NCI-H128 (cell line): ENCODE data around the gene ARL6IP4.

Source experiments
- DNase-seq: peaks from one replicate; lab custom pipeline; 2025; ENCODE audit not compliant: unreplicated experiment; lab: John Stamatoyannopoulos, UW

The ARL6IP4 gene

GRCh38 chr12:122989874-122990419 lies 9.5 kb downstream of the ARL6IP4 start:
- no peak for DNase-seq

- DNase-seq, result no peak
These were observed 10.1 kb downstream of the ARL6IP4 start for GRCh38 chr12:122990561-122990960.

GRCh38 chr12:122990961-122991622 lies 10.6 kb downstream of the ARL6IP4 start:
- no peak for DNase-seq

GRCh38 chr12:122991623-122992275 lies 11.3 kb downstream of the ARL6IP4 start:
- DNase-seq, result no peak

GRCh38 chr12:122992386-122992785 lies 11.9 kb downstream of the ARL6IP4 start:
- DNase-seq, result no peak

GRCh38 chr12:122994140-122994675 lies 13.7 kb downstream of the ARL6IP4 start:
- no peak for DNase-seq

- no peak for DNase-seq
These were observed 14.5 kb downstream of the ARL6IP4 start for GRCh38 chr12:122994781-122995502.

- DNase-seq, result no peak
These were observed 15.2 kb downstream of the ARL6IP4 start for GRCh38 chr12:122995503-122996187.

- DNase-seq, result no peak
These were observed 15.7 kb downstream of the ARL6IP4 start for GRCh38 chr12:122996188-122996601.

GRCh38 chr12:122996621-122997342 lies 16.3 kb downstream of the ARL6IP4 start:
- DNase-seq, result no peak

- no peak for DNase-seq
These were observed 17.1 kb downstream of the ARL6IP4 start for GRCh38 chr12:122997343-122998250.

GRCh38 chr12:122998316-122998715 lies 17.8 kb downstream of the ARL6IP4 start:
- DNase-seq, result no peak

GRCh38 chr12:122999196-122999946 lies 18.9 kb downstream of the ARL6IP4 start:
- DNase-seq, result no peak

- DNase-seq, result no peak
These were observed 19.5 kb downstream of the ARL6IP4 start for GRCh38 chr12:122999986-123000420.

GRCh38 chr12:123000578-123000977 lies 20.1 kb downstream of the ARL6IP4 start:
- no peak for DNase-seq

GRCh38 chr12:123001464-123001863 lies 21.0 kb downstream of the ARL6IP4 start:
- no peak for DNase-seq

GRCh38 chr12:123003257-123003656 lies 22.8 kb downstream of the ARL6IP4 start:
- no peak for DNase-seq

- no peak for DNase-seq
These were observed 23.8 kb downstream of the ARL6IP4 start for GRCh38 chr12:123004287-123004686.
